HG02870 (cell line): ENCODE measurements around the gene GNG11.
"Not testable (repeated sequence)": the region's sequence is repeated elsewhere in the genome, so short reads cannot be mapped to it uniquely, and the experiment has no call there.

Experiments
- ATAC-seq: cut with Tn5 transposase; IDR thresholded peaks from one replicate; pipeline ENCODE4 v1.9.1; 2021; ENCODE audit warnings: mild to moderate bottlenecking, moderate library complexity; ENCODE audit not compliant: unreplicated experiment

GNG11 gene

GRCh38 chr7:93911242-93911641, 10.3 kb upstream of the GNG11 start:
- not testable (repeated sequence) for ATAC-seq

GRCh38 chr7:93911661-93912060, 9.9 kb upstream of the GNG11 start:
- ATAC-seq = peak; percentile 77

- no peak for ATAC-seq
These were observed 8.3 kb upstream of the GNG11 start for GRCh38 chr7:93913197-93913596.

GRCh38 chr7:93914581-93915066, 6.9 kb upstream of the GNG11 start:
- ATAC-seq = no peak

GRCh38 chr7:93915206-93915842, 6.2 kb upstream of the GNG11 start:
- not testable (repeated sequence) for ATAC-seq

GRCh38 chr7:93915888-93916287, 5.6 kb upstream of the GNG11 start:
- ATAC-seq = peak; percentile 50

GRCh38 chr7:93916315-93916714, 5.2 kb upstream of the GNG11 start:
- peak; percentile 12 for ATAC-seq

GRCh38 chr7:93920496-93921182, 896 bp upstream of the GNG11 start:
- no peak for ATAC-seq

- ATAC-seq = no peak
These were observed 349 bp upstream of the GNG11 start for GRCh38 chr7:93921186-93921585.

GRCh38 chr7:93923296-93923695, 1.8 kb downstream of the GNG11 start:
- ATAC-seq = no peak

GRCh38 chr7:93923942-93924341, 2.4 kb downstream of the GNG11 start:
- no peak for ATAC-seq

- ATAC-seq = no peak
These were observed 5.3 kb downstream of the GNG11 start for GRCh38 chr7:93926800-93927199.

- ATAC-seq = no peak
These were observed 6.0 kb downstream of the GNG11 start for GRCh38 chr7:93927585-93927984.

- ATAC-seq = no peak
These were observed 10.1 kb downstream of the GNG11 start for GRCh38 chr7:93931655-93932054.

GRCh38 chr7:93933156-93933555, 11.6 kb downstream of the GNG11 start:
- no peak for ATAC-seq

GRCh38 chr7:93935102-93935501, 13.6 kb downstream of the GNG11 start:
- no peak for ATAC-seq

- ATAC-seq = no peak
These were observed 16.3 kb downstream of the GNG11 start for GRCh38 chr7:93937818-93938217.

GRCh38 chr7:93938293-93938692, 16.8 kb downstream of the GNG11 start:
- no peak for ATAC-seq

- ATAC-seq = no peak
These were observed 20.4 kb downstream of the GNG11 start for GRCh38 chr7:93941945-93942344.

- peak; percentile 83 for ATAC-seq
These were observed 22.4 kb downstream of the GNG11 start for GRCh38 chr7:93943816-93944540.

- no peak for ATAC-seq
These were observed 23.1 kb downstream of the GNG11 start for GRCh38 chr7:93944673-93945072.

- no peak for ATAC-seq
These were observed 23.5 kb downstream of the GNG11 start for GRCh38 chr7:93945083-93945482.
